GM19324 (cell line): Measurements from ENCODE around the gene STRBP.

Experiments used
- ATAC-seq: cut with Tn5 transposase; IDR thresholded peaks from one replicate; pipeline ENCODE4 v1.9.1; 2021; ENCODE audit warnings: mild to moderate bottlenecking, moderate library complexity; ENCODE audit not compliant: unreplicated experiment, low FRiP score

The STRBP gene

DNA sequence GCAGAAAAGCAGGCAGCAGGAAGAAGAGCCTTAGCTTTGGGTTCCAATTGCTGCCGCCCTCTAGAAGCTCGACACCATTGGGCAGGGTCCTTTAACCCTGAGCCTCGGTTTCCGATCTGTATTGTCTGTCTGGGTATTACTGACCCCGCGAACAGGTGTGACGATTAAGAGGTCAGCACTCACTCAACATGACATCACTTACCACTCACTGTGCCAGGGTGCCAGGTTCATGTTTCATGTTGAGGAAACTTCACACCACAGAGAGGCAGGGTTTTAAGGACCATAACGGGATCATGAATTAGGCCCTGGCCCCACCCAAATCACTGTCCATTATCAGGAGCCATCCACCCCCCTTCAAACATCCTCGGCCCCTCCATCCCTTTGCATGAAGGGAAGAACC lies 159.4 kb downstream of the STRBP start:
- ATAC-seq = no peak

DNA sequence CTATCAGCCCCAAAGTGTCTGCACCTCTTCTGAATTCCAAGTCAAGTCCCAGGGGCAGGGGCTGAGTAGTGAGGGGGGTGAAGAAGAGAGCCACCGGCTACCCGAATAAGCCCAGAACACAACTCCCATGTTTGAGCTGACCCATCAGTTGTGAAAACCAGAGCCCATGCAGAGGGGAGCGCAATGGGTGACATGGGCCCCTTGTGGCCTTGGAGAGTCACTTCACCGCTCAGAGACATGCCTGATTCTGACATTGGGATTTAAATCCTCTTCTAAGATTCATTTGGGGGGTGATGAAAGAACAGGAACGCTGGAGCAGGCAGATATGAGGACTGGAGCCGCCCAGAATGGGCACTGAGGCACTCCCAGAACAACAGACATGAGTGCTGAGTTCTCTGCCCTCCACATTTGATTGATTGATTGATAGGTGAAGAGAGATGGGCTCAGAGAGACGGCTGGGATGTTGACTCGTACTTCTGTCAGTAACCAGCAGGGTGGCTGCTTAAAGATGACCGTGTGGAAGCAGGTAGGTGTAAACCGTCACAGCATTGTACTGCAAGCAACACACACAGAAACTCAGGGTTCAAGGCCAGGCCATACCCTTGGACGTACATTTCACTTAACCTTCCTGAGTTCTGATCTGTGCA lies 160.6 kb downstream of the STRBP start:
- no peak for ATAC-seq

DNA sequence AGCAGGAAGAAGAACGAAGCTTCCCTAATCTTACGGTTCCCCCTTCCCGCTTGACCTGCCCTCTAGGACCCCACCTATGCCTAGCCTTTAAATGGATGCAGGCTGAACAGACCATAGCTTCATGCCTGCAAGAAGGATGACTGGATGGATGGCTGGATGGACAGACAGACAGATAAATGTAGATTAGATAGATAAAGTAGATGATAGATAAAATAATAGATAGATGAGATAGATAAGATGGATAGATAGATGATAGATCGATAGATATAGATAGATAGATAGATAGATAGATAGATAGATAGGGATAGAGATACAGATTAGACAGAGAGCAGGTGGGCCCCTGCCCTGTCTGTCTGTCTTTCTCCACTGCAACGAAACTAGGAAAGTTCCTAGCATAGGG lies 162.9 kb downstream of the STRBP start:
- ATAC-seq = no peak

DNA sequence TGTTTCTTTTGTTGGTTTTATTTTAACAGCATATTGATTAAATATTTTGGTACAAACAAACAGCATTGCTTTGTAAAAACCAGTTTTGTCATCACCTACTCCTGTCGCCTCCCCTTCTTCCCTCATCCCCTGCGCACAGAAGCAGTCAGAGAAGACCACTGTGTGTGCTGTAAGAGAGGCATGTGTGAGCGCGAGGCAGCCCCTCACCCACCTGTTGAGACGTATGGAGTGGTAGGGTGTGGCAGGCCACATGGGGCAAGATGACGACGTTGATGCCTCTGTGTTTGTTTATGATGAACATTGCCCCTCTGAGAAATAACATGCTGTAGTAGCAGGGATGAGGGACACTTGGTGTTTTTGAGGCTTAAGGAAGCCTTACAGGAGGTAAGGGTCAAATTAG lies 163.6 kb downstream of the STRBP start:
- no peak for ATAC-seq

DNA sequence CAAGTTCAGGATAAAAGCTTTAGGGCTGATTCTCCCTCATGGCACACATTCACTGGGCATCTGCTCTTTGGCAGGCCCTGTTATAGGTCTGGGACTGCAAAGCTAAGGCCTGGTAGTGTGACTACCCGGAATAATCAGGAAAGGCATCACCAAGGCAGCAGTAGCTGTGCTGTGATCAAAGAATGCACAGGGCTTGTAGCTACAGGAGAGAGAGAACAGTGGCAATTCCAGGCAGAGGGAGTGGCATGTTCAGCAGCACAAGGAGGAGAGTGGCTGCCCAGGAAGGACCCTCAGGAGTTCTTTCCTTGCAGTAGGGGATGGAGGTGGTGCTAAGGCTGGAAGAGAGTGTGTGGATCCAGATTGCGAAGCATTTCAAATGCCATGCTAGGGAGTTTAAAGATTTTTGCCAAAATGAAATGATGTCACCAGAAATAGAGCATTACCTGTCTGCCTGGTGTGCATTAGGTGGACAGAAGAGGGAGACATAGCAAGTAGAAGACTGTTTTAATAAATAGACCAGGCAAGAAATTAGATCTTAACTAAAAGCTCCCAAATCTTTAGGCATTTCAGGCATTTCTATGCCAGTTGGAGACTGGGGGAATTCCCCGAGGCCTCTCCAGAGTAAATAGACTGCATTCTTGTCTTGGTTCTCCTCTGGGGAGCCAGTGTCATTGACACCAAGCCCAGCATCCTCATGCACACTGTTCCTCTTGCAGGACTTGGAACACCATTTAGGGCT lies 165.8 kb downstream of the STRBP start:
- ATAC-seq = no peak

DNA sequence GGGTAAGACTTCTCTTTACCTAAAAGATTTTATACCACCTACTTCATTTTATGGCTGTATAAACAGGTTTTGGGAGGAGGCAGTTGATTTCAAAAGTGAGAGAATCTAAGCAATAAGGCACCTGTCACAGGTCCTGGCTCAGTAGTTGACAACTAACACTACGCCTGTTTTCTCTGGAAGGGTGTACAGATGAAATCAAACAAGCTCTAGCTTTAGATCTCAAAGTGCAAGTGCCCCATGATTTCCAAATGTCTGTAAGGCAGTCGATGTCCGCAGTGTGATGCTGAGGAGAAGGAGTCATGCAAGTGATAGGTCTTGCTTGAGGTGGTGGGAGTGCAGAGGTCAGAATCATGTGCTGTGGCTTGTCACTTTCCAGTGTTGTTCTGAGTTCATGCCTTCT lies 168.8 kb downstream of the STRBP start:
- ATAC-seq = no peak

DNA sequence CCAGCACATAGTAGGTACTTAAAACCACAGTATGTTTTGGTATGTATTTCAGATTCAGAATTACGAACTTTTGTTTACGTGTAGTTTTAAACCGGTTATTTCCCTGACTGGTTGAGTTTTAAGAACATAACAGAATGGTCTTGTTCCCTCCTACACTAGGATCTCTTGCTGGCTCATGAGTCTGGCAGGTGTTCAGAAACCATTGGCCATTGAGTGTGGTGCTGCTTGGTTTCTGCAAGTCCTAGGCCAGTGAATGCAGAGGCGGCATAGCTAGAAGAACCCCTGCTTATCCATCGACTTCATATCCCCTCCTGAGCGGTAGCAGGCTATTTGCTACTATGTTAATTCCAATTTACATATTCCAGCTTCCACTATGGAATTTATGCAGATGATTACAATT lies 169.3 kb downstream of the STRBP start:
- no peak for ATAC-seq

DNA sequence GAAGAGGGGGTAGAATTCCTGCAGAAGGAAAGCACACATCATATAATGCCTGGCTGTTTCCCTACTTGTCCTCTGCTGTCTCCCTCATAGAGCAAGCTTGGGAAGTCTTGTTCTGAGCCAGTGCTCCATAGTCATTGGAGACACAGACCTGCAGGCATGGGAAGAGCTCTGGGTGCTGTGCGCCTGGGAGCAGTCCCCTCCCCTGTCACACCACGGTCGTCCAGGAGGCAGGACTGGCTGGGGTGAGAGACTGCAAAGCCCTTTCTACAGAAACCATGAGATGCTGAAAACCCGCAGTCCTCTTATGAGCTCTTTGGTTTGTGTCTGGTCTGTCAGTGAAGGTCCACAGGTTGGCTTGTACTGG lies 170.3 kb downstream of the STRBP start:
- ATAC-seq = no peak

DNA sequence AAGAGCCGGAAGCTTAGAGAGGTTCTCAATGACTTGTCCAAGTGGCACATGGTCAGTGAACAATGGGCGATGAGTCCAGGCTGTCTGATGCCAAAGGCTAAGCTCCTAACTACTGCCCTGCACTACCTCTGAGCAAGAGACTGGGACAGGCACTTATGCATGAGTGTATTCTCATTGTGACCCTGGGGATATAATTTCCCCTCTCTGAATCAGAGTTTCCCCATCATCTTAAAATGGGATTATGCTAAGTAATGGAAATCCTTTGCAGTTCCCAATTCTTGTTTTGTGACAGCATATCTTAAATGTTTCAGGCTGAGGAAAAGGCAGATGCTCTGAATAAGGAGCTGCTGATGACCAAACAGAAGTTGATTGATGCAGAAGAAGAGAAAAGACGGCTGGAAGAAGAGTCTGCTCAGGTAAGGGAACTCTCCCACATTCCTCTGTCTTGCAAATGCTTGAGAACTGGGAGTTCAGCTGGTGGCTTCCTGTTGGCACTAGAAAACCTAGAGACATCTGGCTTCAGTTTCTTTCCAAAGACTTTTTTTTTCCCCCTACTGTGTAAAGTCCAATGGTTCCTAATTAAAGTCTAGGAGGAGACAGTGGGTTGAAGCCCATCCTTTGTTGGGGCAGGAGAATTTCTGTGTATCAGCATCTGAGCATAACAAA lies 170.8 kb downstream of the STRBP start:
- no peak for ATAC-seq

DNA sequence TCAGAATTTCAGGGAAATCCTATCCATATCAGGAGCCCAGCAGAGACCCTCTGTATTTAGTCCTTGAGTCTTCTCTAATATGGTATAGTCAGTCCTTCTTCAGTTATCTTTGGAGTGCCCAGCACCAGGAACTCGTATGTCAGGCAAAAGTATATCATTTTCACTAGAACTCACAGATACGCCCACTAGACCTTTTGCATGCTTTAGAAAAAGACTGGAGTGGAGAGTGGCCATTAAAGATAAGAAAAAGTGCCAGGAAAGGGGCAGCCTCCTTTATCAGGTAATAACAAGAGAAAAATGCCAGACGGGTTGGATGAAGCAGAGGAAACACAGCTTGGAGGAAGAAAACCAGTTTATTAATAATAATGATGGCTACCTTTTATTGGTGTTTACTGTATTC lies 171.4 kb downstream of the STRBP start:
- no peak for ATAC-seq

DNA sequence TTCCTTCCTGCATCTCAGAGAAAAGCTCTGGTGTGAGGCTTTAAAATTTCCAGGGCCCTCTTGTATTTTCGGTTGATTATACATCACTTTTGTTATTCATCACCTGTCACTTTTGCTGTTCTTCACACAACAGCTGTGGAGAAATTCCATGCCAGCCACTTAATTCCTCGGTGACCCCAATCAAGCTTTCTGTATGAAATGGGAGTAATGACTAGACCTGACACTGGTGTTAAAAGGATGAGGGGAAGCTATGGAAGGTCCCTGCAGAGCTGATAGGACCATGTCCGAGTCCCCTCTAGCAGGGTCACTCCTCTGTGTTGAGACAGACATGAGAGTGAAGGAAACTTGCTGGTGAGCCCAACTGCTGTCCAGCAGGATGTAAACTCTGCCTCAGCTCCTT lies 175.2 kb downstream of the STRBP start:
- ATAC-seq = no peak

DNA sequence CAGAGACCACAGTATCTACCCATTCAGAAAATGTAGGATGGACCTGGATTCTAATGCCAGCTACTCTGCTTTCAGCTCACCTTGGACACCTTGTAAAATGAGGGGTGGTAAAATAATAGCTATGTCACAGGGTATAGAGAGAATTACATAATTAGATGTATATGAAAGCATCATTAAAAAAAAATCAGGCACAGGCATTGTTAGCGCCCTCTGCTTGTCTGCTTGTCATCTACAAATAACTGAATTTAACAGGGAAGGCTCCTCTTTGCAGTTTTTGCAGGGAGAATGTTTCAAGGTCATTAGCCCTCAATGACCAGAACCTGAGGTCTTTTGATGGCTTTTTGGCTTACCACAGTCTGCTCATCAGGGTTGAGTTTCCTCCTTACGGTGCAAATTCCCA lies 176.9 kb downstream of the STRBP start:
- no peak for ATAC-seq

DNA sequence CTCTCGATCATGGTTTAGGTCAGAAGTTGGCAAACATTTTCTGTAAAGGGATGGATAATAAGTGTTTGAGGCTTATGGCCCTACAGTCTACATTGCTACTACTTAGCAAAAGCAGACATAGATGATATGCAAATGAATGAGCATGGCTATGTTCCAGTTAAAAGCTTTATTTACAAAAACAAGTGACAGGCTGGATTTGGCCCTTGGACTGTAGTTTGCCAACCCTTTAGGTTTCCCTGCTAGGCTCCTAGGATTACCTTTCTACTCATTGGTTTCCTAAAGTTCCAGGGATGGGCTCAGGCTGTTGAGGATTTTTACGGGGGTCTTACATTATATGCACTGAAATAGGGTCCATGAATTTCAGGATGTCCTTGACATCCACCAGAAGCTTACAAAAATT lies 177.4 kb downstream of the STRBP start:
- ATAC-seq = no peak

DNA sequence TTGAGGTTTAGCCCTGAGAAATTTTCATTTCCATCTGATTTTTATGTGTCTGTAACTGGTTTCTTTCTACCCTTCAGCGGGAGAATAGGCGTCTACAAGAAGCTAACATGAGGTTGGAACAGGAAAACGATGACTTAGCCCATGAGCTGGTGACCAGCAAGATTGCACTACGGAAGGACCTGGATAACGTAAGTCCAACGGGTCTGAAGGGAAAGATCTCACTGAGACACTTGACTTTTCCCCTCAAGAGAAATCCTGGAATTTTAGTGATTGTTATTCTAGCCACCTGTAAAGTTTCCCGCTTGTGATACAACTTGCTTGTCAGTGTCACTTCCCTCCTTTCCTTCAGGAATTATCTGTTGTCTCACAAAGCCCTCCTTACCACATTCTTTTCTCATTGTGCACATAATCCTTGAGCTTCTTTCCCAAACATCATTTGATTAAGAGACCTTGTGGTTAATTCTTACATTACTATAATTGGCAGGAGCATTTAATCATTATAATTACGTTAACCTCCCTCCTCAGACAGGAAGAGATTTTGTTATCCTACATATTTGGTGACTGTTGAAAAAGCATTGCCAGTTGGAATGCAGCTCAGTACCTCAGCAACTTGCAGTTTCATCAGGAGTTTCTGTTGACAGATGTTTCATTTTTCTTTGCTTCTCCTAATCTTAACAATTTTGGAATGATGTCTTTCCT lies 178.0 kb downstream of the STRBP start:
- no peak for ATAC-seq

DNA sequence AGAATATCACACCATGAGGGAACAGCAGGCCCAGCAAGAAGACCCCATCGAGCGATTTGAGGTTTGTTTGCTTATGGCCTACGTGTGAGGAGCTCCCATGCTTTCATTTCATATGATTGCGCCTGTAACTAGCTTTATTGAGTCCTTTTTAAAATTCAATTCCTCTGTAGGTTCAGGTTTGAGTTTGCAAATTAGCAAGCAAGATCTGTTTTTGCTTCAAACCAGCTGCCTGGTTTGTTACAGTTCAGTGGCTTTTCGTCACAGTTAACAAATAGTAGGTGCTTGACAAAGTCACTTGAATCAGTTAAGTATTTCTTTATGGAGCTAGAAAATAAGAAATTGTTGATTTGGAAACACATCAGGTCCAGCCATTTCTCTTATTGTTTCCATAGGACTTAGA lies 178.6 kb downstream of the STRBP start:
- no peak for ATAC-seq

DNA sequence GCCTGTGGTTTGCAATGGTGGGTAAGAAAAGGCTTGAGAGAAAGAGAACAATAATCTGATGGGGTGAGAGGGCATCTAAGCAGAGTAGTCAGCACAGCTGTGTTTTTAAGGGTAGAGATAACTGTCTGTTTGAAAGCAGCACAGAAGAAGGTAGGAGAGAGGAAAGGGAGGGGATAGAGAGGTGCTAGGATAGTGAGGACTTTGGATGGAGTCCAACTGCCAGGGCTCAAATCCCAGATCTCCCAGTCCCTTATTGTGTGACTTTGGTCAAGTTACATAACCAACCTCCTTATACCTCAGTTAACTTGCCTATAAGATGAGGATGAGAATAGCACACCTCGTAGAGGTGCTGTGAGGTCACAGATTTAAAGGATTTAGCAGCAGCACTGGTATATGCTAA lies 179.3 kb downstream of the STRBP start:
- ATAC-seq = no peak

DNA sequence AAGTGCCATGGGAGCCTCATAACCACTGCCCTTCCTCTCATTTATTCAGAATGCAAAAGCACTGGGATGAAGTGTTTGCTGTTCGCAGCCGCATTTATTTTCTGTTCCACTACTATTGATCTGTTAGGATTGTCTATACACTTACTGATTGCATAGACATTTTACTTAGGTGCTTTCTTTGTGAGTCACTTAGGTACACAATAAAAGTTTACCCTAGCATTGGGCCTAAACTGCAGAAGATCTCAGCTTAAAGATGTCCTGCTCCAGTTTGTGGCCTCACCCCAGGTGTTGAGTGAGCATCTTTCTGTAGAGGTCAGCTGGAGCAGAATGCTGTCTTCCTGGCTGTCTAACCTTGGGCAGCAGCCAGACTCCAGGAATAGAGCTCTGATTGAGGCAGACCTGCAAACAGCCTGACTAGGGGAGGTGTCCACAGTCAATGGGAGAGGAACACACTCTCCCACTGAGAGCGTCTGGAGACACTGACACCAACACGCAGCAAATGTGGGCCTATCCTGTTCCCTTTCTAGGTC lies 181.0 kb downstream of the STRBP start:
- no peak for ATAC-seq

DNA sequence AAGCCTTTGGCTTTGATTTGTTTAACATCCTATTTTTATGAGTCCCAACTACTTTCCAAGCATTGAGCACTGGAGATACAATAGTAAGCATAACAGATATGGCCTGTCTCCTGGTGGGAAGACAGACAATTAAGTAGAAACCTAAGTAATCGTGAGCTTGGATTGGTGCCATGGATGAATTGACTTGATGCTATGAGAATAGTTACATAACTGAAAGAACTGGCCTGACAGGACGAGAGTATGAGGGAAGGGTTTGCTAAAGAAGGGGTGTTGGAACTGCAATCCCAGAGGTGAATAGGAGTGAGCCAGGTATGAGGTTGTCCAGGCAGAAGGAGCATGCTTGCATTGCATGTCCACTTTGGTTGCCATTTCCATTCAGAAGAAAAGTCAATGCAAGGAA lies 182.5 kb downstream of the STRBP start:
- no peak for ATAC-seq

DNA sequence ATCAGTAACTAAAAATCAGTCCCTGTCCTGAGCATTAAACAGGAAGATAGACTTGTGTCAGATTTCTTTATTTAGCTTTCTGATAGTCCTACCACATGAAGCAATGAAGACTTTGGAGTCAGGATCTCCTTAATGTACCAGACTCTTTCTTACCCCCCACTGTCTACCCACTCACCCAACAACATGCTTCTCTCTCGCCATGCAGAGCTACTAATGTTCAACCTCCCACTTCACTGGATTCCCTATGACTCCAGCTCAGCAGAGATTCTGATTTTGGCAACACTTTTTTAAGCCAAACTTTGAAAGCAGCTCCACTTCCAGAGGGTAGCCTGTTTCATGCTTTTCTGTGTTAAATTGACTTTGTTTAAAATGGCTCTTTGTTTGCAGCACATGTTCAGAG lies 184.1 kb downstream of the STRBP start:
- no peak for ATAC-seq

DNA sequence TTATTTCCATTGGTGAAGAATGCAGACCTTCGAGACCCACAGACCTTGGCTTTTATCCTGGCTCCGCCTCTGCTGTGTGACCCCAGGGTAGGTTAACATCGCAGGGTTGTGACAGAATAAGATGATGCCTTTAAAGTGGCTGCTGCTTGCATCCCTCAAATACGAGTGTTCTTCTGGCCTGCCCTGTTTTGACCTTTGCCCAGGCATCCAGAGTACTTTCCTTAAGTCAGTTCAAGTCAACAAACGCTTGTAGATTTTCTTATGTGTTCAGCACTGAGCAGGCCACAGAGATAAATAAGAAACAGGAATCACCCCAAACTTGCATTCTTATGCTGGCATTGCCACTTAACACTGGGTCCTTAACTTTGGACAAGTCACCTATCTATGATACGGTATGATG lies 184.7 kb downstream of the STRBP start:
- no peak for ATAC-seq

DNA sequence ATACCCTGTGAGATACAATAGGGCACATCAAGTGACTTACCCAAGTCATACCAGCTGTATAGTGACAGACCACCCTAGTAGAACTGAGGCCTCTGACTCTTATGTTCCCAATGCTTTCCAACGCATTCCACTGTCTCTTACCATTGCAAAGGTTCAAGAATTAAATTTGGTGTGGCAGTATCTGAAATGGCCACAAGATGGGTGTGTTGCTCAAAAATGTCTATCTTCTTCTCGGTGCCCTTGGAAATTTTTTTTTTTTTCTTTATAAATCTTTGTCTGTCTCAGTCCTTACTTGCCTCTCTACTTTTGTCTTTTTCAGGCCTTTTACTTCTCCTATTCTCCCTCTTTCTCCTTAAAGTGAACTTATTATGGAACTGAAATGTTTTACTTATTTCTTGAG lies 186.6 kb downstream of the STRBP start:
- no peak for ATAC-seq
